Measurements from ENCODE around the gene OSCAR. TPM values are rescaled to one million over a fixed set of nuclear protein-coding genes. Genes with fewer than 3 reads are reported as not detected.

The OSCAR gene
- total RNA-seq, 1 donor from 2014 or later: 0.20 TPM

- Mint-ChIP-seq H3K27me3 (ENCODE audit: low read depth, unreplicated experiment) (peaks cover 15% of the 10 kb centered on the region), H3K9me3 (ENCODE audit: unreplicated experiment) (peaks cover 2% of the 10 kb centered on the region), H3K27ac (ENCODE audit: unreplicated experiment) (no peak overlapping the region), H3K36me3 (ENCODE audit: low read depth, unreplicated experiment) (peaks cover 2% of the 10 kb centered on the region), H3K4me3 (ENCODE audit: unreplicated experiment) (no peak overlapping the region), H3K4me1 (ENCODE audit: low read depth, unreplicated experiment) (no peaks in the 10 kb centered on the region)
- no peak overlapping the region for H2AFZ ChIP-seq (ENCODE audit: low read depth, low read length)
- no peaks in the 10 kb centered on the region for H3K36me3 ChIP-seq (ENCODE audit: insufficient read depth, low read length)
- H3K4me1 ChIP-seq (ENCODE audit: insufficient read depth, low read length): no peaks in the 10 kb centered on the region
- H3K27me3 ChIP-seq (ENCODE audit: insufficient read depth, low read length): no peaks in the 10 kb centered on the region
- no peaks in the 10 kb centered on the region for H3K9me3 ChIP-seq (ENCODE audit: insufficient read depth, low read depth, low read length)
- no peaks in the 10 kb centered on the region for H4K20me1 ChIP-seq (ENCODE audit: insufficient read depth, low read length)
- H3K9ac ChIP-seq (ENCODE audit: low read length): no peak overlapping the region
- H3K4me3 ChIP-seq (ENCODE audit: insufficient read depth, low read depth, low read length): no peak overlapping the region
- FAIRE-seq: no peak
- H3K4me2 ChIP-seq (ENCODE audit: low read length): no peak overlapping the region
- no peak for TF ChIP-seq EZH2 (IDR thresholded peaks at IDR 0.05; ENCODE audit: insufficient read depth, low read length)
- no peak for TF ChIP-seq CTCF (IDR thresholded peaks at IDR 0.05; ENCODE audit: insufficient read depth, low read depth, low read length)
- H3K27ac ChIP-seq (ENCODE audit: low read depth, low read length): no peak overlapping the region
- no peak for DNase-seq (ENCODE audit: low read depth)
- no peaks in the 10 kb centered on the region for H3K79me2 ChIP-seq (ENCODE audit: insufficient read depth, low read length)
These were observed 53.0 kb downstream of the OSCAR start for GRCh38 chr19:54047616-54048015.

- no peak overlapping the region for H3K4me2 ChIP-seq (ENCODE audit: low read length)
- no peak for FAIRE-seq
- H3K4me3 ChIP-seq (ENCODE audit: insufficient read depth, low read depth, low read length): no peak overlapping the region
These were observed 54.8 kb downstream of the OSCAR start for GRCh38 chr19:54045771-54046170.

More at GRCh38 chr19:54045771-54046170, 54.8 kb downstream of the OSCAR start:
- Mint-ChIP-seq H3K9me3 (ENCODE audit: unreplicated experiment) (peaks cover 3% of the 10 kb centered on the region), H3K27me3 (ENCODE audit: low read depth, unreplicated experiment) (peaks cover 11% of the 10 kb centered on the region), H3K4me3 (ENCODE audit: unreplicated experiment) (no peak overlapping the region), H3K27ac (ENCODE audit: unreplicated experiment) (no peak overlapping the region), H3K36me3 (ENCODE audit: low read depth, unreplicated experiment) (peaks cover 2% of the 10 kb centered on the region), H3K4me1 (ENCODE audit: low read depth, unreplicated experiment) (peaks cover 4% of the 10 kb centered on the region)
- no peaks in the 10 kb centered on the region for H3K79me2 ChIP-seq (ENCODE audit: insufficient read depth, low read length)
- no peak overlapping the region for H2AFZ ChIP-seq (ENCODE audit: low read depth, low read length)
- no peaks in the 10 kb centered on the region for H3K27me3 ChIP-seq (ENCODE audit: insufficient read depth, low read length)
- H4K20me1 ChIP-seq (ENCODE audit: insufficient read depth, low read length): no peaks in the 10 kb centered on the region
- H3K27ac ChIP-seq (ENCODE audit: low read depth, low read length): no peak overlapping the region
- H3K9ac ChIP-seq (ENCODE audit: low read length): no peak overlapping the region
- no peak for DNase-seq (ENCODE audit: low read depth)
- H3K9me3 ChIP-seq (ENCODE audit: insufficient read depth, low read depth, low read length): no peaks in the 10 kb centered on the region
- H3K4me1 ChIP-seq (ENCODE audit: insufficient read depth, low read length): no peaks in the 10 kb centered on the region
- H3K36me3 ChIP-seq (ENCODE audit: insufficient read depth, low read length): no peaks in the 10 kb centered on the region
- TF ChIP-seq EZH2 (IDR thresholded peaks at IDR 0.05; ENCODE audit: insufficient read depth, low read length): no peak
- TF ChIP-seq CTCF (IDR thresholded peaks at IDR 0.05; ENCODE audit: insufficient read depth, low read depth, low read length): no peak

Other genes starting within 250 kb of the OSCAR start
- gene MYADM, start 232.9 kb downstream of the OSCAR start, total RNA-seq: 221 and 246 TPM in 2 replicates
- gene PRKCG, start 218.6 kb downstream of the OSCAR start, total RNA-seq: 0.29 and 0.41 TPM in 2 replicates
- 3.5 and 4.4 TPM in 2 replicates for gene CACNG7, start 191.5 kb downstream of the OSCAR start, total RNA-seq
- 3.2 TPM in 2 replicates for gene CACNG8, start 137.9 kb downstream of the OSCAR start, total RNA-seq
- 0.20 TPM in 1 of 2 replicates, not detected in the other for gene CACNG6, start 109.2 kb downstream of the OSCAR start, total RNA-seq
- gene VSTM1, start 36.9 kb downstream of the OSCAR start, total RNA-seq: 0.68 TPM in 1 of 2 replicates, not detected in the other
- not detected in 2 replicates for gene TARM1, start 19.4 kb downstream of the OSCAR start, total RNA-seq
- gene NDUFA3, start 2.1 kb upstream of the OSCAR start, total RNA-seq: 98.0 and 99.2 TPM in 2 replicates
- 21.6 and 25.2 TPM in 2 replicates for gene TFPT, start 14.9 kb upstream of the OSCAR start, total RNA-seq
- gene PRPF31, start 15.0 kb upstream of the OSCAR start, total RNA-seq: 62.3 and 67.2 TPM in 2 replicates
- 39.2 and 47.1 TPM in 2 replicates for gene CNOT3, start 37.0 kb upstream of the OSCAR start, total RNA-seq
- gene LENG1, start 58.9 kb upstream of the OSCAR start, total RNA-seq: 4.1 and 4.8 TPM in 2 replicates
- 0.94 and 1.9 TPM in 2 replicates for gene TMC4, start 72.4 kb upstream of the OSCAR start, total RNA-seq
- 145 and 162 TPM in 2 replicates for gene MBOAT7, start 88.8 kb upstream of the OSCAR start, total RNA-seq
- 50.1 and 52.6 TPM in 2 replicates for gene TSEN34, start 90.5 kb upstream of the OSCAR start, total RNA-seq
- gene RPS9, start 100.1 kb upstream of the OSCAR start, total RNA-seq: 685 and 779 TPM in 2 replicates
- not detected in 2 replicates for gene LILRB3, start 122.2 kb upstream of the OSCAR start, total RNA-seq
- not detected in 2 replicates for gene LILRA6, start 142.0 kb upstream of the OSCAR start, total RNA-seq
- gene LILRB5, start 156.5 kb upstream of the OSCAR start, total RNA-seq: not detected in 2 replicates
- gene LILRB2, start 180.3 kb upstream of the OSCAR start, total RNA-seq: not detected in 2 replicates
- gene LILRA5, start 212.4 kb upstream of the OSCAR start, total RNA-seq: not detected in 2 replicates
- gene LILRA4, start 238.4 kb upstream of the OSCAR start, total RNA-seq: not detected in 2 replicates